LNCAP (cell line): ENCODE data around the gene PLCXD1.

Experiments used
- CTCF ChIP-seq: fragments of 450-650 bp; IDR thresholded peaks from 2 replicates; pipeline ENCODE4 v1.5.1; 2017; ENCODE audit warnings: mild to moderate bottlenecking

Gene PLCXD1

DNA sequence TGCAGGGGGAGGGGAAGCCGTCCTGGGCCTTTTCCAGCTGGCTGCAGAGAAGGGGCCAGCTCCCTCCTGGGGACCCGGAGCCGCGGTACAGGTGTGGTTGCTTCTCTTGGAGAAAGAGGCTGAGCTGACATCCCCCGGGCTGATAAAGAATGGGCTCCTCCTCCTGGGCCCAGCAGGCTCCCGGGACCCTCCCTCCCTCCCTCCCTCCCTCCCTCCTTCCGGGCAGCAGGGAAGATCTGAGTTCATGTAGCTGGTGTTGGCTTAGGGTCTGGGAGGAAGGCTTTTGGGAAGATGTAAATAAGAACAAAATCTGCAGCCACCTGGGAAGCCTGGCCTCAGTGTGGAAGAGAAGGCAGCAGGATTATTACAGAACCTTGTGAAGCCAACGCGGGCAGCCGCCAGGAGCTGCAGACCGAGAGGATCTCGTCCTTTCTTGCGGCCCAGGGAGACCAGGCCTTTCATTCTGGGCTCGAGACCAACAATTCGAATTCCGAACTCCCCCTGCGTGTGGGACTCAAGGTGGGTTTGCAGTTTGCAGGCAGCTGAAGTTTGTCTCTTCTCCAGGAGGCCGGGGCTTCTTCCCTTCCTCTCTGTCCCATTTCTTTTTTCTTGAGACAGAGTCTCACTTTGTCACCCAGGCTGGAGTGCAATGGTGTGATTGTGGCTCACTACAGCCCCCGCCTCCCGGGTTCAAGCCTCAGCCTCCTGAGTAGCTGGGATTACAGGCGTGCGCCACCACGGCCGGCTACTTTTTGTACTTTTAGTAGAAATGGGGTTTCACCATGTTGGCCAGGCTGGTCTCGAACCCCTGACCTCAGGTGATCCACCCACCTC, at the start of gene PLCXD1:
Gene PLCXD1 (plus strand): TSS at position 216 of the 834 bp plus-strand sequence. CDS start 2,807 bp downstream, outside the sequence.
- no peak for TF ChIP-seq CTCF

- no peak for TF ChIP-seq CTCF
Observed at GRCh38 chrX:250965-251364, 30.2 kb upstream of the PLCXD1 start.

DNA sequence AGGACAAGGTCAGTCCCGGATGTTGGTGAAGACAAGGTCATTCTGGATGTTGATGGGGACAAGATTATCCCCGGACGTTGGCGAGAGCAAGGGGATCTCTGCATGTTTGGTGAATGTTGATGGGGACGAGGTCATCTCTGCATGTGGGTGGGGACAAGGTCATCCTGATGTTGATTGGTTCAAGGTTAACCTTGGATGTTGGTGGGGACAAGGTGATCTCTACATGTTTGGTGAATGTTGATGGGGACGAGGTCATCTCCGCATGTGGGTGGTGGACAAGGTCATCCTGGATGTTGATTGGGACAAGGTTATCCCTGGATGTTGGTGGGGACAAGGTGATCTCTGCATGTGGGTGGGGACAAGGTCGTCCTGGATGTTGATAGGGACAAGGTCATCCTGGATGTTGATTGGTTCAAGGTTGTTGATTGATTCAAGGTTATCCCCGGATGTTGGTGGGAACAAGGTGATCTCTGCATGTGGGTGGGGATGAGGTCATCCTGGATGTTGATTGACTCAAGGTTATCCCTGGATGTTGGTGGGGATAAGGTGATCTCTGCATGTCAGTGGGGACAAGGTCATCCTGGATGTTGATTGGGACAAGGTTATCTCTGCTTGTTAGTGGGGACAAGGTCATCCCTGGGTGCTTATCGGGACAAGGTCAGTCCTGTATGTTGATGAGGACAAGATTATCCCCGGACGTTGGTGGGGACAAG, 28.8 kb upstream of the PLCXD1 start:
- no peak for TF ChIP-seq CTCF

GRCh38 chrX:252957-253291, 28.3 kb upstream of the PLCXD1 start:
- TF ChIP-seq CTCF: no peak

- no peak for TF ChIP-seq CTCF
Observed at GRCh38 chrX:253451-254297, 27.5 kb upstream of the PLCXD1 start.

GRCh38 chrX:254630-255215, 26.5 kb upstream of the PLCXD1 start:
- no peak for TF ChIP-seq CTCF

DNA sequence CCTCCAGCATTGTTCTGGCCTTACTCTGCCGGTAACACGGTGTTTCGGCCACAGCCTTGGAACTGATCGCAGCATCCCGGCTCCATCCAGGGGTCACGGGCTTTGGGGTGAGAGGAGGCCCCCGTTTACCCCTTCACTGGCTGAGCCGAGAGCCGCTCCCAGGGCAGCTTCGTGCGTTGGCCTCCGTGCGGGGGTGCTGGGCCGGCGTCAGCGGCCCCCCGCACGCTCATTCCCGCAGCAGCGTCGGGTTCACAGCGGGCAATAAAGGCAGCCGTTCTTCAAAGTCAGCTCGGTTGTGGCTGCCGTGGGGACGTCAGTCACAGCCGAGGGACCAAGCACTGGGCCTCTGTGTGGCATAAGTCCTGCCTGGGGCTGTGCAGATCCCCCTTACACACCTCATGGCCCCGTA, 25.3 kb upstream of the PLCXD1 start:
- no peak for TF ChIP-seq CTCF
